Activated gamma-delta T cell treated with anti-CD3 and anti-CD28 coated beads, Interleukin-2, amount 50 U/mL, for 16 hours (primary cell): ENCODE measurements around the gene CNTD1.
A peak's percentile ranks its signal among the peaks of the same experiment; 100 is the strongest.
"Not testable (repeated sequence)": the region's sequence is repeated elsewhere in the genome, so short reads cannot be mapped to it uniquely, and the experiment has no call there.

Experiments
- DNase-seq: peaks from one replicate; pipeline ENCODE4 v3.0.0-alpha.2; 2020; ENCODE audit warnings: low read depth

The CNTD1 gene, protein sequence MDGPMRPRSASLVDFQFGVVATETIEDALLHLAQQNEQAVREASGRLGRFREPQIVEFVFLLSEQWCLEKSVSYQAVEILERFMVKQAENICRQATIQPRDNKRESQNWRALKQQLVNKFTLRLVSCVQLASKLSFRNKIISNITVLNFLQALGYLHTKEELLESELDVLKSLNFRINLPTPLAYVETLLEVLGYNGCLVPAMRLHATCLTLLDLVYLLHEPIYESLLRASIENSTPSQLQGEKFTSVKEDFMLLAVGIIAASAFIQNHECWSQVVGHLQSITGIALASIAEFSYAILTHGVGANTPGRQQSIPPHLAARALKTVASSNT

GRCh38 chr17:42798383-42799380 lies at the start of gene CNTD1, which contains the start of gene COA3:
TSS of gene CNTD1 (plus strand) at chr17:42798861. CDS start at chr17:42799068, 207 bp downstream.
TSS of gene COA3 (minus strand) at chr17:42798704. CDS start at chr17:42798681, 23 bp downstream.
- DNase-seq, result peak; percentile 56

- no peak for DNase-seq
These were observed 49.5 kb upstream of the CNTD1 start for GRCh38 chr17:42748908-42749798.

- no peak for DNase-seq
These were observed 47.8 kb upstream of the CNTD1 start for GRCh38 chr17:42750739-42751344.

GRCh38 chr17:42751628-42752027 lies 47.0 kb upstream of the CNTD1 start:
- DNase-seq, result no peak

DNA sequence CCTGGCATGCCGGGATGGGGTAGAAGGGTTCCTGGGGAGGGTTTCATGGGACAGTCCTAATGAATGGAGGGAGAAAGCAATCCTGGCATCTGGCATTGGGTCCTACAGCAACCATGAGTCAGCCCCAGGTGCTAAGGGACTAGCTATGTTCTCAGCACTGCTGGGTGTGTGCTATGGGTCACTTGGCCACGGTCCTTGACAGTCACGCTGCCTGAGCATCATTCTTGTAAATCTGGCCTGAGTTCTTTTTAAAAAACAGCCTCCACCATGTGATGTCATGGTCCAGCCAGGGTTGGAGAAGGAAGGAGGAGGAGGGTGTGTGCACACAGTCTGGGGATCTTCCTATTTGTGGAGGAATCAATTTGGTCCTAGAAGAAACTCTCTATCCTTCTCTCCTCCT lies 43.9 kb upstream of the CNTD1 start:
- DNase-seq, result no peak

- no peak for DNase-seq
These were observed 38.5 kb upstream of the CNTD1 start for GRCh38 chr17:42759982-42760651.

DNA sequence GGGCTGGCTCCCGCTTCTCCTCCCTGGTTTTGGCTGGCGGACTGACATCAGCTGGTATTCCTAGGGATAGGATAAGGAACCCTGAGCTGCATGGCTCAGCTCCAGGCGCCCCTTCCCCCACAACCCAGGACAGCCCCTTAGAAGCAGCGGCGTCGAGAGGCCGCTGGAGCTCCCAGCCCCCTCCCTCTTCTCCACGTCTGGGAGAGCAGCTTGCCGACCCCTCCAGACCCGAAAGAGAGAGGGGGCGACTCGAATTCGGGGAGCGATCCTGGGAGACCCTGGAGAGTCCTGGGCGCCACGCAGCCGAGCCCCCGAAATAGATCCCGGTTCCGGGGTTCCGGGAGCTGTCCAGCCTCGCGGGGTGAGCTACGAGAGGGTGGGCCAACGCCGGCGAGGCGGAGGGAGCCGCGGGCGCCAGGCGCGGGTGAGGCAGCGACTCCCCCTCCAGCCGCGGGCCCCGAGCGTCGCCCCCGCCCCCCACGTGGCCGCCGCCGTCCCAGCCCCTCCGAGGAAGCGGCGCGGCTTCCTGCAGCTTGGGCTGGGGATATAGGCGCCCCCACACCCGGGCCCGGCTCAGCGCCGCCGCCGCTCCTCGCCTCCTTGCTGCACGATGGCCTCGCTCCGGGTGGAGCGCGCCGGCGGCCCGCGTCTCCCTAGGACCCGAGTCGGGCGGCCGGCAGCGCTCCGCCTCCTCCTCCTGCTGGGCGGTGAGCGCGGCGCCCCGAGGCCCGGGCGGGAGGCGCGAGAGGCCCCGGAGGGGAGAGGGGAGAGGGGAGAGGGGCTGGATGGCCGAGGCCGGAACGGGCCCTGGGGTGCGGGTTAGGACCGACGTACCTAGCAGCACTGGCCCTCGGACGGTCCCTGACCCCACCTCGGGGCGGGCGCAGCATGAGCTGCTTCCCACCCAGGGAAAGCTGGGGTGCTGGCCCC lies 37.7 kb upstream of the CNTD1 start, which contains the start of gene RAMP2:
Gene RAMP2 (plus strand): TSS at position 576 of the 930 bp plus-strand sequence. CDS start 35 bp downstream, at position 611.
- no peak for DNase-seq

DNA sequence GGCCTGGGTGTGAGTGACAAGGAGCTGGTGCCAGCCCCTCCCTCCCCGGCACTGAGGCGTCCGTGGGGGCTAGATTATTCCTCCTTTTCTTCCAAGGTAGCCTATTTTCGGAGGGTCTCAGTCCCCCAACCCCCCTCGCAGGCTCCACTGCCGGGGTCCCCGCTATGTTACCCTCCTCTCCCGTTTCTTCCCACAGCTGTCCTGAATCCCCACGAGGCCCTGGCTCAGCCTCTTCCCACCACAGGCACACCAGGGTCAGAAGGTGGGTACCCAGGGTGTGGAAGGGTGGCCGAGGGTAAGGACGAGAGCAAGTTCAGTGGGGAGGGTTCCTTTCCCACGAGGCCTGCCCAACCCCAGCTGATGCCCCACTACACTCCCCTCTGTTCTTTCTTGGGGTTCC lies 37.0 kb upstream of the CNTD1 start:
- DNase-seq, result no peak

GRCh38 chr17:42766124-42766523 lies 32.5 kb upstream of the CNTD1 start:
- DNase-seq, result no peak

DNA sequence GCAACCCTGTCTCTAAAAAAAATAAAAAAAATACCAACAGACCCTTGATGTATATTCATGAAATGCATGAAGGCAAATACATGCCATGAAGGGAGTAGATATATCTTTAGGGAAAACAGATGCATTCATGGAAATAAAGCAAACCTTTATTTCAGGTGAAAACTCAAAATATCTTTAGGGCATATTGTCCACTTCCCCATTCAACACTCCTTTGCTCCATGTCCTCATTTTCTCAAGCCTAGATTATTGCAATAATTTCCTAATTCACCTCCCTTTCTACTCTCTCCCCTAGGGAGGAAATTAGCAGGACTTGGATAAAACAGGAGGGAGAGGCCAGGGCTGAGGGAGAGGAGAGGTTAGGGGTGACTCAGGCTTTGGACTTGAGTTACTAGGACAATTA lies 31.1 kb upstream of the CNTD1 start:
- DNase-seq, result no peak

GRCh38 chr17:42768006-42768405 lies 30.7 kb upstream of the CNTD1 start:
- not testable (repeated sequence) for DNase-seq

DNA sequence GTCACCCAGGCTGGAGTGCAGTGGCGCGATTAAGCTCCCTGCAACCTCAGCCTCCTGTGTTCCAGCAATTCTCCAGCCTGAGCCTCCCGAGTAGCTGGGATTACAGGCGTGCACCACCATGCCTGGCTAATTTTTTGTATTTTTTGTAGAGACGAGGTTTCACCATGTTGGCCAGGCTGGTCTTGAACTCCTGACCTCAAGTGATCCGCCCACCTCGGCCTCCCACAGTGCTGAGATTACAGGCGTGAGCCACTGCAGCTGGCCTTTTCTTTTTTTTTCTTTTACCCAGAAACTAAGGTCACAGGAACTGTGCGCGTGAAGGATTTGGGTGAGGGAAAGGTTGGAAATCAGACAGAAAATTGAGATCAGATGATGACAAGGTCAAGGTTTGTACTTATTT lies 28.7 kb upstream of the CNTD1 start:
- not testable (repeated sequence) for DNase-seq

DNA sequence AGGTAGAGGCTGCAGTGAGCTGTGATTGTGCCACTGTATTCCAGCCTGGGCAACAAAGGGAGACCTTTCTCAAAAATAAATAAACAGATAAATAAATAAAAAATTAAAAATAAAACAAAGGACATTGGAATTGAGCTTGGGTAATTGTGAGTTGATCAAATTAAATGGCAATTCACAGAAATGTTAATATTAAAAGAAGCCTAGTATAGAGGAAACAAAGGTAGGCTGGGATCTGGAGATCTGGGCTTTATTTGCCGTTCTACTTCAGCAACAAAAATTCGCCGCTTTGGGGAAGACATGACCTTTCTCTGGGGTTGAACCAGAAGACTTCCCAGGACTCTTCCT lies 25.7 kb upstream of the CNTD1 start:
- no peak for DNase-seq

DNA sequence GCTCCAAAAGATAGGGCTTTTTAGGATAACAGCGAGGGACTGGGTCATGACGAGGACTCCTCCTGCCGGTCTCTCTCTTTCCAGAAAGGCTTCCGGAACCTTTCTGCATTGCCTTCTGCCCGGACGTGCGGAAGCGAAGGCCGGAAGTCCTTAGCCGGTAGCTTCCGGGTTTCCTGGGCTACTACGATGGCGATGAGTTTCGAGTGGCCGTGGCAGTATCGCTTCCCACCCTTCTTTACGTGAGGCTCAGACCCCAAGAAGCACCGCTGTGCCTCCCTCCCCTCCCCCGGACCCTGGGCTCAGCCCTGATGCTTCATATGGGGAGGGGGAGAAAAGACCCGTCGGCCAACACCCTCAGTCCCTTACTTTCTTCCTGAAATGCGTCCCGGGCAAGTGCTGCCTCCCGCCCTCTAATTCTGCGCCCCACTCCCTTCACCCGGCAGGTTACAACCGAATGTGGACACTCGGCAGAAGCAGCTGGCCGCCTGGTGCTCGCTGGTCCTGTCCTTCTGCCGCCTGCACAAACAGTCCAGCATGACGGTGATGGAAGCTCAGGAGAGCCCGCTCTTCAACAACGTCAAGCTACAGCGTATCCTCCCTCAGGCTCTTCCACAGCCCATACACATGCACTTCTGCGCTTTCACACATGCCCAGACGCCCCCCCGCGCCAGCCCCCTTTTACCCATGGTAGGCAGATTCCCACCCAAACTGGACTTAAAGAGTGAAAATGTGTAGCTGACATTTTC lies 25.2 kb upstream of the CNTD1 start, which contains the start of gene VPS25:
Gene VPS25 (plus strand): TSS at position 160 of the 746 bp plus-strand sequence. CDS start 27 bp downstream, at position 187.
- DNase-seq, result peak; percentile 58

GRCh38 chr17:42774066-42774745 lies 24.5 kb upstream of the CNTD1 start:
- DNase-seq, result no peak

DNA sequence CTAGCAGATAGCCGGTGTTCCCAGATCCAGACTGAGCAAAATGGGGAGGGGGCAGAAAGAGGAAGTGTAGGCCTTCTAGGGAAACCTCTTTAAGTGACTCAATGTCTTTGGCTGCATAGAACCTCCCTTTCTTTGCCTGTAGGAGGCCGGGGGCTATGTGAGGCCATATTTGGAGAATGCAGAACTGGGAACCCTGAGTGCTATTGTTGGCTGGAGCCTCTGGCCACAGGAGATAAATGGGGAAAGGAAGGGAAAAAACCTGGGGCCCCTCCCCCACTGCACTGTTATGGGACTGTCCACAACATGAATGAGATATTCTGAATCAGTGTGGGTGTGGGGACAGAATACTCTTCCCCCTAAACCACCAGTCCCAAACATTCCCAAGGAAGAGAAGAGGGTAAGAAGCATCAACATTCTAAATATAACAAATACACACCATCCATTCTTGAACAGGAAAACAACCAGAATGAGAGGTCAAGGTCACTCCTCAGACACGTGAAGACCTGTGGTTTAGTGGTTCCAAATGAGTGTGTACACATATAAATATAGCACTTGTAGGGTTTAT lies 23.0 kb upstream of the CNTD1 start:
- DNase-seq, result no peak

GRCh38 chr17:42778570-42778969 lies 20.1 kb upstream of the CNTD1 start:
- DNase-seq, result no peak
